ENCODE measurements around the gene FNBP1.

GRCh38 chr9:129934041-129934591 is 108.9 kb downstream of the FNBP1 start:
- TF ChIP-seq POLR2A (IDR thresholded peaks at IDR 0.05; ENCODE audit: control extremely low read depth in 1 of 2, low read depth in 2 of 2, low read length in 2 of 2), result no peak
- TF ChIP-seq ZNF274 (IDR thresholded peaks at IDR 0.05; ENCODE audit: borderline replicate concordance, extremely low read depth, low read length), result no peak
- no peak for TF ChIP-seq TBP (IDR thresholded peaks at IDR 0.05; ENCODE audit: low read depth, low read length)
- TF ChIP-seq CTCF (IDR thresholded peaks at IDR 0.05; ENCODE audit: control extremely low read depth in 1 of 3, insufficient read depth in 1 of 3, low read depth in 1 of 3, low read length in 3 of 3), result no peak
- no peak for TF ChIP-seq HDAC2 (IDR thresholded peaks at IDR 0.05; ENCODE audit: borderline replicate concordance in 1 of 2, low read depth in 2 of 2, low read length in 2 of 2)
- TF ChIP-seq SP2 (IDR thresholded peaks at IDR 0.05; ENCODE audit: low read length), result no peak
- no peak for TF ChIP-seq YY1 (IDR thresholded peaks at IDR 0.05; ENCODE audit: low read depth, low read length)
- TF ChIP-seq EP300 (IDR thresholded peaks at IDR 0.05; ENCODE audit: borderline replicate concordance in 1 of 2, low read depth in 2 of 2, low read length in 2 of 2), result no peak
- TF ChIP-seq TAF7 (optimal IDR thresholded peaks at IDR 0.05; ENCODE audit: borderline replicate concordance, low read depth, low read length), result no peak
- TF ChIP-seq EZH2 (IDR thresholded peaks at IDR 0.05; ENCODE audit: low read depth, low read length, severe bottlenecking), result no peak
- TF ChIP-seq SIX5 (IDR thresholded peaks at IDR 0.05; ENCODE audit: low read depth, low read length), result no peak
- no peak for TF ChIP-seq FOSL1 (IDR thresholded peaks at IDR 0.05; ENCODE audit: insufficient read depth, low read depth, low read length)
- TF ChIP-seq KDM1A (IDR thresholded peaks at IDR 0.05; ENCODE audit: borderline replicate concordance, low read length), result no peak
